T-cell (primary cell): ENCODE measurements around the gene CCDC106. TPM values are rescaled to one million over a fixed set of nuclear protein-coding genes. Genes with fewer than 3 reads are reported as not detected.

ENCODE experiments used
- ATAC-seq, 4 experiments: fragments of 200-7000 bp in 3 of 4; fragments of 150-1000 bp in 1 of 4; cut with Tn5 transposase; replicated peaks in 1 of 4; 1 replicate in 3 of 4; 2 replicates in 1 of 4; pipeline ENCODE4 v1.10.0; 2021; ENCODE audit warnings: moderate library complexity in 3 of 4, mild to moderate bottlenecking in 2 of 4, moderate number of reproducible peaks in 1 of 4
- CTCF ChIA-PET, 2 donors: fragments of 300-600 bp; sonication (Branson Sonifier 250); formaldehyde crosslinking; loops; one replicate each; lab custom pipeline; 2022; ENCODE audit warnings: antibody characterized with exemption in 2 of 2; lab: Charles Lee
- POLR2A ChIA-PET, 2 donors: fragments of 300-600 bp; sonication (Branson Sonifier 250); formaldehyde crosslinking; loops; one replicate each; lab custom pipeline; 2022; ENCODE audit warnings: antibody characterized with exemption in 2 of 2; lab: Charles Lee
- DNase-seq, 35 experiments: peaks; one replicate each; pipeline versions ENCODE4 v3.0.0 to v3.0.0-alpha.2; 2013 to 2023
- H3K27ac ChIP-seq: one replicate; pipeline ENCODE4 v1.5.1; 2013; ENCODE audit warnings: low read length
- H3K27me3 ChIP-seq, 2 experiments: replicated peaks in 1 of 2; 1 replicate in 1 of 2; 2 replicates in 1 of 2; pipeline versions ENCODE4 v1.6.1 to v1.7.0; 2013; ENCODE audit warnings: low read length in 1 of 2, mixed read lengths in 1 of 2; ENCODE audit not compliant: control insufficient read depth in 2 of 2, insufficient read depth in 2 of 2; ENCODE audit errors: extremely low read depth in 1 of 2
- H3K36me3 ChIP-seq, 2 donors: 1 replicate in 1 of 2; 2 replicates in 1 of 2; pipeline versions ENCODE4 v1.6.1 to v1.7.0; 2013; ENCODE audit warnings: low read length in 1 of 2; ENCODE audit not compliant: control insufficient read depth in 2 of 2, insufficient read depth in 1 of 2; ENCODE audit errors: extremely low read depth in 1 of 2
- H3K4me1 ChIP-seq, 2 experiments: 1 replicate in 1 of 2; 2 replicates in 1 of 2; pipeline versions ENCODE4 v1.6.1 to v1.7.0; 2013; ENCODE audit warnings: low read length in 2 of 2, mixed read lengths in 1 of 2; ENCODE audit not compliant: insufficient read depth in 2 of 2, control insufficient read depth in 1 of 2; ENCODE audit errors: extremely low read depth in 1 of 2
- H3K4me3 ChIP-seq, 2 donors: 1 replicate in 1 of 2; 2 replicates in 1 of 2; pipeline versions ENCODE4 v1.5.1 to v1.7.0; 2013; ENCODE audit warnings: mild to moderate bottlenecking in 2 of 2, low read length in 1 of 2, moderate library complexity in 1 of 2; ENCODE audit not compliant: control insufficient read depth in 1 of 2; ENCODE audit errors: extremely low read depth in 1 of 2
- H3K9me3 ChIP-seq: 2 replicates; pipeline ENCODE4 v1.7.0; 2013
- H3K27ac Mint-ChIP-seq, 2 donors: one replicate each; pipeline ENCODE4 v1.8.0; 2020 to 2021; ENCODE audit warnings: mild to moderate bottlenecking in 2 of 2, mixed read lengths in 2 of 2
- H3K27me3 Mint-ChIP-seq, 2 donors: one replicate each; pipeline ENCODE4 v1.8.0; 2021 to 2022; ENCODE audit warnings: mixed read lengths in 2 of 2
- H3K36me3 Mint-ChIP-seq: one replicate; pipeline ENCODE4 v1.8.0; 2021; ENCODE audit warnings: mixed read lengths
- H3K4me1 Mint-ChIP-seq, 3 donors: one replicate each; pipeline ENCODE4 v1.8.0; 2020 to 2022; ENCODE audit warnings: mixed read lengths in 3 of 3, mild to moderate bottlenecking in 1 of 3
- H3K4me3 Mint-ChIP-seq, 3 donors: one replicate each; pipeline ENCODE4 v1.8.0; 2020 to 2022; ENCODE audit warnings: mild to moderate bottlenecking in 3 of 3, mixed read lengths in 3 of 3, moderate library complexity in 3 of 3
- H3K9me3 Mint-ChIP-seq, 3 donors: one replicate each; pipeline ENCODE4 v1.8.0; 2020 to 2022; ENCODE audit warnings: mixed read lengths in 3 of 3
- WGBS: methylation state at CpG from one replicate; pipeline ENCODE4 v1.1.5; 2013; ENCODE audit warnings: missing lambda C conversion rate; ENCODE audit not compliant: insufficient coverage; 5-methylcytosine and 5-hydroxymethylcytosine counted together
- total RNA-seq, 35 experiments: library from RNA in 6 of 35; stranded (reverse) in 6 of 35; fragments of 120-200 nt in 1 of 35; gene quantifications; one replicate each; pipeline versions ENCODE4 v1.2.1 to v1.2.4 and lab custom pipeline; 2013 to 2026

CCDC106 gene
- total RNA-seq, 5 donors from 2014 or later (not counting 1 experiment from before 2014, with no cell fraction given), result 1.7 to 4.7 (median 3.8) TPM

DNA sequence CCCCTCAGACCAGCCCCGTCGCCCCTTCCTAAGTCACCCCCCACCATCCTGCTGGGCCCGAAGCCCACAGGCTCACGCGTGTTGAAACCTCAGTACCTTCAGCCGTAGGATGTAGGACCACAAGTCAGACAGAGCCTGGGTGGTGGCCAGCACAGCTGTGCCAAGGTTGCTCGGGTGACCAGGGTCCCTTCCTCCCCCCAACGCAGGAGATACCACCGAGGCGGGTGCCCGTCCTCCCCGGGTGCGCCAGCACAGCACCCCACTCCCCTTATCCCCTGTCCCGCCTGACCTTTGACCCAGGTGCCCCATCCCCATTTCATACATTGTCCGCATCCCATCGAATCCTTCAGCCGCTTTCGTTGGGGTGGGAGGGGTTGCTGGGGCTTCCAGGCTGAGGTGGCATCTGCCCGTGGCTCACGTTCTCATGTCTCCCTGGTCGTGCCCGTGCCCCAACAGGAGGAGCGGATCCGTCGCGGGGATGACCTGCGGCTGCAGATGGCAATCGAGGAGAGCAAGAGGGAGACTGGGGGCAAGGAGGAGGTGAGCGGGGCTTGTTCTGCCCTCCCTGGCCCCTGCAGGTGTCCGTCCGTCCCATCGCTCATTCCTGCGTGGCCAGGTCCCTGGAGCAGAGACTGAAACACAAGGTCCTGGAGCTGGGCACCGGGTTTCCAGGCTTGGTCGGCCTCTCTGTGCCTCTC is 41.5 kb downstream of the CCDC106 start:
- Mint-ChIP-seq H3K36me3 (peaks cover 23% of the 10 kb centered on the region), H3K27me3 (no peaks in the 10 kb centered on the region), H3K4me3 (no peak overlapping the region), H3K9me3 (no peaks in the 10 kb centered on the region), H3K4me1 (peaks cover 4 to 10% (median 8%) of the 10 kb centered on the region in 3 donors), H3K27ac (no peak overlapping the region)
- no peaks in the 10 kb centered on the region for H3K27me3 ChIP-seq
- H3K27ac ChIP-seq, result no peak overlapping the region
- no peaks in the 10 kb centered on the region for H3K9me3 ChIP-seq
- H3K36me3 ChIP-seq, result peaks cover 42 to 76% of the 10 kb centered on the region in 2 donors
- ATAC-seq (no peak), DNase-seq (no peak)
- H3K4me1 ChIP-seq, result peaks cover 0 to 18% of the 10 kb centered on the region in 2 experiments
- POLR2A ChIA-PET, result no interaction called here
- CTCF ChIA-PET, result no interaction called here
- H3K4me3 ChIP-seq, result no peak overlapping the region
- WGBS, result 97% methylated on average over 21 of the region's 35 CpGs

- H3K36me3 ChIP-seq, result peaks cover 44 to 75% of the 10 kb centered on the region in 2 donors
- H3K4me3 ChIP-seq, result no peak overlapping the region
- POLR2A ChIA-PET, result no interaction called here
- H3K27ac ChIP-seq, result no peak overlapping the region
- no peaks in the 10 kb centered on the region for H3K27me3 Mint-ChIP-seq
- WGBS, result 97% methylated on average over 23 of the region's 25 CpGs
- peaks cover 19% of the 10 kb centered on the region for H3K36me3 Mint-ChIP-seq
- H3K27me3 ChIP-seq, result no peaks in the 10 kb centered on the region
- CTCF ChIA-PET, result no interaction called here
- DNase-seq (no peak), ATAC-seq (no peak)
- H3K9me3 ChIP-seq, result no peaks in the 10 kb centered on the region
- H3K4me3 Mint-ChIP-seq, result no peak overlapping the region
- no peak overlapping the region for H3K27ac Mint-ChIP-seq
- no peaks in the 10 kb centered on the region for H3K9me3 Mint-ChIP-seq
- H3K4me1 Mint-ChIP-seq, result peaks cover 4 to 9% (median 8%) of the 10 kb centered on the region in 3 donors
- peaks cover 0 to 18% of the 10 kb centered on the region in 2 experiments for H3K4me1 ChIP-seq
These were observed 42.2 kb downstream of the CCDC106 start for GRCh38 chr19:55690109-55690768.

DNA sequence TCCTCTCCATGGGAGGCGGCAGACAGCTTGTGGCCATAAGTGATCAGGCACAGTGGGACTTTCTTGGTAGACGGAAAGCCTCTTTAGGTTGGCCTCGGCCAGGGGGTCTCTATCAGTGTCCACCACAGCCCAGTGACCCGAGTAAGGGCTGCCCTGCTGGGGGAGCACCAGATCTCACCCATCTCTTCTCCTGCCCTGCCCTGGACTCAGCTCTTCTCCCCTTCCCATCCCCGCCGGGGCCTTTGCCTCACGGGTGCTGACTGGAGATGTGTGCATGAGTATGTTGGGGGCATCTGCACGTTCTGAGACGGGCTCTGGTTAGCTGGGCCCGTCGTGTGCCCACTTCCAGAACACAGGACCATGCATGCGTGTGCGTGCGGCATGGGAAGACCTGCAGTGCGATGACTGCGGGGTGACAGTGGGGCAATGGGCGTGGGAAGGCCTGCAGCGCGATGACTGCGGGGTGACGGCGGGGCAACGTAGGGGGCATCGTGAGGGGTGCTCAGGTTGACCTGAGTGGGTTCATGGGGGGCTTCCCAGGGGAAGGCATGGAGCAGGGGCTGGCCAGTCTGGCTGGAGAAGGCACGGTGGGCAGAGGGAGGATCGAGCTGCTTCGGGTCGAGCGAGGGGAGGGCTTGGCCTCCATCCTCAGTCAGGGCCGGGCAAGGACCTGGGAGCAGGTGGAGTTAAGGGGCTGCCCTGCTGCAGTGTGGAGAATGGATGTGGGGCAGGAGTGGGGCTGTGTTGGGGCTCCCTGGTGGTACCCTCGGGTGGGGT is 42.9 kb downstream of the CCDC106 start:
- Mint-ChIP-seq H3K27me3 (no peaks in the 10 kb centered on the region), H3K36me3 (peaks cover 18% of the 10 kb centered on the region), H3K4me1 (peaks cover under 1 to 8% (median 8%) of the 10 kb centered on the region in 3 donors), H3K27ac (no peak overlapping the region), H3K9me3 (no peaks in the 10 kb centered on the region), H3K4me3 (no peak overlapping the region)
- CTCF ChIA-PET, result no interaction called here
- H3K27me3 ChIP-seq, result no peaks in the 10 kb centered on the region
- peaks cover 46 to 75% of the 10 kb centered on the region in 2 donors for H3K36me3 ChIP-seq
- POLR2A ChIA-PET, result no interaction called here
- ATAC-seq (no peak), DNase-seq (no peak)
- H3K4me1 ChIP-seq, result peaks cover 0 to 14% of the 10 kb centered on the region in 2 experiments
- no peak overlapping the region for H3K4me3 ChIP-seq
- WGBS, result 98% methylated on average over 24 of the region's 31 CpGs
- no peaks in the 10 kb centered on the region for H3K9me3 ChIP-seq
- H3K27ac ChIP-seq, result no peak overlapping the region

GRCh38 chr19:55691561-55692481 is 43.8 kb downstream of the CCDC106 start:
- Mint-ChIP-seq H3K4me1 (peaks cover 0 to 6% (median 3%) of the 10 kb centered on the region in 3 donors), H3K9me3 (no peaks in the 10 kb centered on the region), H3K27me3 (no peaks in the 10 kb centered on the region), H3K27ac (no peak overlapping the region), H3K36me3 (peaks cover 15% of the 10 kb centered on the region), H3K4me3 (no peak overlapping the region)
- DNase-seq (no peak), ATAC-seq (no peak)
- whole genome bisulfite sequencing, result 96% methylated on average over 27 of the region's 31 CpGs
- Histone ChIP-seq H3K36me3 (peaks cover 45 to 78% of the 10 kb centered on the region in 2 donors), H3K27ac (no peak overlapping the region), H3K9me3 (no peaks in the 10 kb centered on the region), H3K27me3 (no peaks in the 10 kb centered on the region), H3K4me3 (no peak overlapping the region), H3K4me1 (peaks cover 0 to 14% of the 10 kb centered on the region in 2 experiments)
- POLR2A ChIA-PET, result interaction anchor here in 1 of 2 donors (0.6 kb wide), 1 partner anchor 23 kb away, joined by 9 read pairs; no protein-coding TSS in a partner anchor
- CTCF ChIA-PET, result interaction anchor here in 1 of 2 donors (0.6 kb wide), 1 partner anchor 546 kb away, joined by 5 read pairs; no protein-coding TSS in a partner anchor

DNA sequence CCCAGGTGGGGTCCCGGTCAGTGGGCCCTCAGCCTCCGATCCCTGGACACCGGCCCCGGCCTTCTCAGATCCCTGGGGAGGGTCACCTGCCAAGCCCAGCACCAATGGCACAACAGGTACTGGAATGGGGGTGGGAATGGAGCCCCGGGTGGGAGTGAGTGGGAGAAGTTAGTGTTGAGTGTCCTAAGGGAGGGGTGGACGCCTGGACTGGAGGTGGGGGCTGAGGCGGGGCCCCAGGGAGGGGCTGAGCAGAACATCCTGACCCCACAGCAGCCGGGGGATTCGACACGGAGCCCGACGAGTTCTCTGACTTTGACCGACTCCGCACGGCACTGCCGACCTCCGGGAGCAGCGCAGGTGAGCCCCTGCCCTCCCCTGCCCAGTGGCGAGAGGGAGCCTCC is 44.7 kb downstream of the CCDC106 start:
- peaks cover 0 to 8% of the 10 kb centered on the region in 2 experiments for H3K4me1 ChIP-seq
- H3K27ac ChIP-seq, result no peak overlapping the region
- ChIA-PET CTCF (no interaction called here), POLR2A (no interaction called here)
- H3K4me3 ChIP-seq, result no peak overlapping the region
- peaks cover 49 to 73% of the 10 kb centered on the region in 2 donors for H3K36me3 ChIP-seq
- H3K4me1 Mint-ChIP-seq, result peaks cover 0 to 2% (median 0%) of the 10 kb centered on the region in 3 donors
- no peaks in the 10 kb centered on the region for H3K27me3 ChIP-seq
- H3K36me3 Mint-ChIP-seq, result peaks cover 20% of the 10 kb centered on the region
- no peaks in the 10 kb centered on the region for H3K9me3 ChIP-seq
- 97% methylated on average over 17 of the region's 19 CpGs for WGBS
- DNase-seq (no peak), ATAC-seq (no peak)
- H3K27ac Mint-ChIP-seq, result no peak overlapping the region
- H3K27me3 Mint-ChIP-seq, result no peaks in the 10 kb centered on the region
- H3K9me3 Mint-ChIP-seq, result no peaks in the 10 kb centered on the region
- H3K4me3 Mint-ChIP-seq, result no peak overlapping the region
